ENCODE data around the gene THRSP. TPM values are rescaled to one million over a fixed set of nuclear protein-coding genes. Genes with fewer than 3 reads are reported as not detected.
"Not testable (repeated sequence)": the region's sequence is repeated elsewhere in the genome, so short reads cannot be mapped to it uniquely, and the experiment has no call there.

Gene THRSP
- polyA plus RNA-seq, 2 donors, result 0.06 to 0.08 TPM

- no peak overlapping the region for H3K4me3 ChIP-seq (ENCODE audit: low read depth in 1 of 2, low read length in 2 of 2)
- H3K36me3 ChIP-seq (ENCODE audit: control insufficient read depth in 2 of 2, insufficient read depth in 2 of 2, low read length in 1 of 2), result peaks cover 11 to 17% of the 10 kb centered on the region in 2 donors
- WGBS, 2 donors, result 94 to 96% methylated on average over 4 of the region's 4 CpGs
- H3K4me1 ChIP-seq (ENCODE audit: control insufficient read depth in 2 of 2, insufficient read depth in 2 of 2, low read length in 1 of 2), result peaks cover 0 to 2% of the 10 kb centered on the region in 2 donors
- H3K9me3 ChIP-seq (ENCODE audit: control insufficient read depth in 2 of 2, insufficient read depth in 1 of 2, low read depth in 1 of 2, low read length in 1 of 2), result no peaks in the 10 kb centered on the region
- H3K27me3 ChIP-seq (ENCODE audit: control insufficient read depth in 1 of 2, insufficient read depth in 2 of 2, low read length in 2 of 2), result no peaks in the 10 kb centered on the region
- no peak overlapping the region for H3K27ac ChIP-seq (ENCODE audit: low read depth in 2 of 2, low read length in 1 of 2)
Measured at GRCh38 chr11:78072455-78072854, 8.8 kb downstream of the THRSP start.

GRCh38 chr11:78074756-78075155, 11.1 kb downstream of the THRSP start:
- 68 to 77% methylated on average over 6 of the region's 6 CpGs for WGBS, 2 donors
- H3K36me3 ChIP-seq (ENCODE audit: control insufficient read depth in 2 of 2, insufficient read depth in 2 of 2, low read length in 1 of 2), result peaks cover 4 to 15% of the 10 kb centered on the region in 2 donors
- no peak overlapping the region for H3K4me3 ChIP-seq (ENCODE audit: low read depth in 1 of 2, low read length in 2 of 2)
- H3K4me1 ChIP-seq (ENCODE audit: control insufficient read depth in 2 of 2, insufficient read depth in 2 of 2, low read length in 1 of 2), result peaks cover 6 to 7% of the 10 kb centered on the region in 2 donors
- H3K27me3 ChIP-seq (ENCODE audit: control insufficient read depth in 1 of 2, insufficient read depth in 2 of 2, low read length in 2 of 2), result no peaks in the 10 kb centered on the region
- H3K9me3 ChIP-seq (ENCODE audit: control insufficient read depth in 2 of 2, insufficient read depth in 1 of 2, low read depth in 1 of 2, low read length in 1 of 2), result no peaks in the 10 kb centered on the region
- H3K27ac ChIP-seq (ENCODE audit: low read depth in 2 of 2, low read length in 1 of 2), result no peak overlapping the region

- H3K4me1 ChIP-seq (ENCODE audit: control insufficient read depth in 2 of 2, insufficient read depth in 2 of 2, low read length in 1 of 2), result peaks cover 4 to 7% of the 10 kb centered on the region in 2 donors
- peaks cover 0 to 3% of the 10 kb centered on the region in 2 donors for H3K36me3 ChIP-seq (ENCODE audit: control insufficient read depth in 2 of 2, insufficient read depth in 2 of 2, low read length in 1 of 2)
- no peak overlapping the region for H3K27ac ChIP-seq (ENCODE audit: low read depth in 2 of 2, low read length in 1 of 2)
- WGBS, 2 donors, result 76 to 81% methylated on average over 6 of the region's 6 CpGs
- H3K27me3 ChIP-seq (ENCODE audit: control insufficient read depth in 1 of 2, insufficient read depth in 2 of 2, low read length in 2 of 2), result no peaks in the 10 kb centered on the region
- no peaks in the 10 kb centered on the region for H3K9me3 ChIP-seq (ENCODE audit: control insufficient read depth in 2 of 2, insufficient read depth in 1 of 2, low read depth in 1 of 2, low read length in 1 of 2)
- no peak overlapping the region for H3K4me3 ChIP-seq (ENCODE audit: low read depth in 1 of 2, low read length in 2 of 2)
Measured at GRCh38 chr11:78076733-78077403, 13.2 kb downstream of the THRSP start.

GRCh38 chr11:78077592-78077991, 13.9 kb downstream of the THRSP start:
- 75 to 80% methylated on average over 4 of the region's 4 CpGs for WGBS, 2 donors
- not testable (repeated sequence) for H3K27ac ChIP-seq (ENCODE audit: low read depth in 2 of 2, low read length in 1 of 2); H3K27me3 ChIP-seq (ENCODE audit: control insufficient read depth in 1 of 2, insufficient read depth in 2 of 2, low read length in 2 of 2); H3K4me3 ChIP-seq (ENCODE audit: low read depth in 1 of 2, low read length in 2 of 2); H3K4me1 ChIP-seq (ENCODE audit: control insufficient read depth in 2 of 2, insufficient read depth in 2 of 2, low read length in 1 of 2); H3K36me3 ChIP-seq (ENCODE audit: control insufficient read depth in 2 of 2, insufficient read depth in 2 of 2, low read length in 1 of 2); H3K9me3 ChIP-seq (ENCODE audit: control insufficient read depth in 2 of 2, insufficient read depth in 1 of 2, low read depth in 1 of 2, low read length in 1 of 2)

GRCh38 chr11:78078218-78079167, 14.8 kb downstream of the THRSP start:
- H3K27me3 ChIP-seq (ENCODE audit: control insufficient read depth in 1 of 2, insufficient read depth in 2 of 2, low read length in 2 of 2), result no peaks in the 10 kb centered on the region
- H3K36me3 ChIP-seq (ENCODE audit: control insufficient read depth in 2 of 2, insufficient read depth in 2 of 2, low read length in 1 of 2), result no peaks in the 10 kb centered on the region
- H3K4me1 ChIP-seq (ENCODE audit: control insufficient read depth in 2 of 2, insufficient read depth in 2 of 2, low read length in 1 of 2), result peaks cover 4 to 7% of the 10 kb centered on the region in 2 donors
- no peak overlapping the region for H3K27ac ChIP-seq (ENCODE audit: low read depth in 2 of 2, low read length in 1 of 2)
- 29 to 30% methylated on average over 21 of the region's 21 CpGs for WGBS, 2 donors
- H3K9me3 ChIP-seq (ENCODE audit: control insufficient read depth in 2 of 2, insufficient read depth in 1 of 2, low read depth in 1 of 2, low read length in 1 of 2), result no peaks in the 10 kb centered on the region
- H3K4me3 ChIP-seq (ENCODE audit: low read depth in 1 of 2, low read length in 2 of 2), result peak overlapping the region; percentile 97

DNA sequence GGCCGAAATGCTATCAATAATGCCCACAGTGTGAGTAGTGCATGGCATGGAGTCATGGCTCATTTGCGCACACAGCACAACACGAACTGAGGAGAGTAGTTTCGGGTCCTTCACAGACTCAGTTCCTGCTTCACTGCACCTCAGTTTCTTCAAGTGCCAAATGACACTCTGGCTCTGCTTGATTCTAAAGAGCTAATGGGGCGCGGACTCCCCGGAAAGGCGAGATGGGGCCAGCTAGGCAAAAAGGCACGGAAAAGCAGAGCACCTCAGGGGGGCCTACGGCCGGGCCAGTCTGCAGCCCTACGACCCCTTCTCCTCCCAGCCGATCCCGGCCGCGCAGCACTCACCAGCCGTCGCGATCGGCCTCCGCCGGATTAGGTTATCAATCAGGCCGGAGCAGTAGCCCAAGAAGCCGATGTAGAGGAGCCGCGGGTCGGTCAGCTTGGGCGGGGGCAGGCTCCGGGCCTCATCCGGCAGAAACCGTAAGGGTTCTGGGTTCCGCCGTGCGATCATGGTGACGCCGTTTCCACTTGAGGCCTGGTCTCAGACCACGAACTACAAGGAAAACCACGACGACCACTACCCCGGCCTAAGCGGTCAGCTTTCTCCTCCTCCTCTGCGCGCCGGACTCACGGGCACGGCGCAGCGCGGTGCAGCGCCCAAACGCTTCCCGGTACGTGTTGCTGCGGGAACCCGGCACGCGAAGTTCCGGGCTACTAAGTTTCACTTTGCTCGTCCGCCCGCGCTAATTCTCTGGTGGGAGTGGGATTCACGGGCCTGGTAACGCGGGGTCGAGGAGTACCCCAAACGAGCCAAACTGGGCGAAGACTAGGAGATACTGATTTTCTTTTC, 15.8 kb downstream of the THRSP start, which contains the start of gene NDUFC2:
NDUFC2 (minus strand) TSS at position 631 of the 852 bp plus-strand sequence; CDS start at position 513, 118 bp downstream.
- H3K4me1 ChIP-seq (ENCODE audit: control insufficient read depth in 2 of 2, insufficient read depth in 2 of 2, low read length in 1 of 2), result peaks cover 4 to 7% of the 10 kb centered on the region in 2 donors
- WGBS, 2 donors, result 0 to 1% methylated on average over 68 of the region's 68 CpGs

GRCh38 chr11:78080084-78080817, 16.6 kb downstream of the THRSP start:
- Histone ChIP-seq H3K36me3 (ENCODE audit: control insufficient read depth in 2 of 2, insufficient read depth in 2 of 2, low read length in 1 of 2) (no peaks in the 10 kb centered on the region), H3K4me1 (ENCODE audit: control insufficient read depth in 2 of 2, insufficient read depth in 2 of 2, low read length in 1 of 2) (peaks cover 4 to 7% of the 10 kb centered on the region in 2 donors), H3K27ac (ENCODE audit: low read depth in 2 of 2, low read length in 1 of 2) (peak overlapping the region; percentile 89 to 90), H3K9me3 (ENCODE audit: control insufficient read depth in 2 of 2, insufficient read depth in 1 of 2, low read depth in 1 of 2, low read length in 1 of 2) (no peaks in the 10 kb centered on the region), H3K27me3 (ENCODE audit: control insufficient read depth in 1 of 2, insufficient read depth in 2 of 2, low read length in 2 of 2) (no peaks in the 10 kb centered on the region), H3K4me3 (ENCODE audit: low read depth in 1 of 2, low read length in 2 of 2) (peak overlapping the region; percentile 97)
- 56 to 62% methylated on average over 23 of the region's 23 CpGs for WGBS, 2 donors

More for the DNA sequence above, 15.8 kb downstream of the THRSP start, which contains the start of gene NDUFC2:
- H3K4me3 ChIP-seq (ENCODE audit: low read depth in 1 of 2, low read length in 2 of 2), result peak within 1 kb of the TSS; percentile 97
- H3K27ac ChIP-seq (ENCODE audit: low read depth in 2 of 2, low read length in 1 of 2), result peak within 1 kb of the TSS; percentile 89 to 90
- no peaks in the 10 kb centered on the region for H3K36me3 ChIP-seq (ENCODE audit: control insufficient read depth in 2 of 2, insufficient read depth in 2 of 2, low read length in 1 of 2)
- no peaks in the 10 kb centered on the region for H3K27me3 ChIP-seq (ENCODE audit: control insufficient read depth in 1 of 2, insufficient read depth in 2 of 2, low read length in 2 of 2)
- H3K9me3 ChIP-seq (ENCODE audit: control insufficient read depth in 2 of 2, insufficient read depth in 1 of 2, low read depth in 1 of 2, low read length in 1 of 2), result no peaks in the 10 kb centered on the region

DNA sequence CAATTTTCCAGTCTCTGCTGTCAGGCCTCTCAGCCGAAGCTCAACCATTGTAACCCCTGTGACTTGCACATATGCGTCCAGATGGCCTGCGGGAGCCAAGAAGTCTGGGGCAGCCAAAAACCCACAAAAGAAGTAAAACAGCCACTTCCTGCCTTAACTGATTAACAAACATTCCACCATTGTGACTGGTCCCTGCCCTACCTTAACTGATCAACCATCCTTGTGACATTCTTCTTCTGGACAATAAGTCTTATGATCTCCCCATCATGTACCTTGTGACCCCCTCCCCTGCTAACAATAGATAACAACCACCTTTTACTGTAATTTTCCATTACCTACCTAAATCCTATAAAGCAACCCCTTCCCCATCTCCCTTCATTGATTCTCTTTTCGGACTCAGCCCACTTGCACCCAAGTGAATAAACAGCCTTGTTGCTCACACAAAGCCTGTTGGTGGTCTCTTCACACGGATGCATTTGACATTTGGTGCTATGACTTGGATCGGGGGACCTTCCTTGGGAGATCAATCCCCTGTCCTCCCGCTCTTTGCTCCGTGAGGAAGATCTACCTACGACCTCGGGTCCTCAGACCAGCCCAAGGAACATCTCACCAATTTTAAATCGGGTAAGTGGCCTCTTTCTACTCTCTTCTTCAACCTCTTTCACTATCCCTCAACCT, 17.3 kb downstream of the THRSP start:
- Histone ChIP-seq H3K4me3 (ENCODE audit: low read depth in 1 of 2, low read length in 2 of 2) (no peak overlapping the region), H3K9me3 (ENCODE audit: control insufficient read depth in 2 of 2, insufficient read depth in 1 of 2, low read depth in 1 of 2, low read length in 1 of 2) (no peaks in the 10 kb centered on the region), H3K4me1 (ENCODE audit: control insufficient read depth in 2 of 2, insufficient read depth in 2 of 2, low read length in 1 of 2) (peaks cover 4 to 7% of the 10 kb centered on the region in 2 donors), H3K36me3 (ENCODE audit: control insufficient read depth in 2 of 2, insufficient read depth in 2 of 2, low read length in 1 of 2) (no peaks in the 10 kb centered on the region), H3K27me3 (ENCODE audit: control insufficient read depth in 1 of 2, insufficient read depth in 2 of 2, low read length in 2 of 2) (no peaks in the 10 kb centered on the region), H3K27ac (ENCODE audit: low read depth in 2 of 2, low read length in 1 of 2) (no peak overlapping the region)
- WGBS, 2 donors, result 84 to 85% methylated on average over 11 of the region's 11 CpGs

Data from esophagus (tissue), 2 donors.